ENCODE results near the gene SPOCK1. TPM values are rescaled to one million over a fixed set of nuclear protein-coding genes. Genes with fewer than 3 reads are reported as not detected.

Gene SPOCK1
- polyA plus RNA-seq, 3 donors = 5.4 to 39.4 (median 14.7) TPM

GRCh38 chr5:137497396-137498290, 1.5 kb downstream of the SPOCK1 start:
- no peak overlapping the region for H3K27ac ChIP-seq (ENCODE audit: low read depth, low read length)
- 62 to 70% (median 69%) methylated on average over 20 to 22 of the region's 22 CpGs for WGBS, 3 donors

DNA sequence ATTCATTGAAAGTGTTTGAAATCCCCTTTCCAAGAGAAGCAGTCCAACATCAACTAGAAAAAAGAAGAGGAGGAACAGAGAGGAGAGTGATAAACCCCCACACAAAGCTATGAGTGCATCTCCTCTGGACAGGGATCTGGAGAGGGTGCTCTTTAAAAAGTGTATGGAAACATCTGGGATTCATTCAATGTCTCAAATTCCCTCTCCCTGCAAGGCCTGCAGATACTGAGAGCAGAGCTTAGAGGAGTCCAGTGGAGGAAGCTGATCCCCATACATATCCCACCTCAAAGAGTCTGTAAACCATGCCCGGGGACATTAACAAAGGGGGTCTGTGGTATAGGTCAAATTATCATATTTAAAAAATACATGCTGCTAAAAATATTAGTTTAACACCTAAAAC, 2.2 kb downstream of the SPOCK1 start:
- 79 to 81% (median 80%) methylated on average over 1 of the region's 1 CpG for WGBS, 3 donors
- H3K27ac ChIP-seq (ENCODE audit: low read depth, low read length) = no peak overlapping the region

DNA sequence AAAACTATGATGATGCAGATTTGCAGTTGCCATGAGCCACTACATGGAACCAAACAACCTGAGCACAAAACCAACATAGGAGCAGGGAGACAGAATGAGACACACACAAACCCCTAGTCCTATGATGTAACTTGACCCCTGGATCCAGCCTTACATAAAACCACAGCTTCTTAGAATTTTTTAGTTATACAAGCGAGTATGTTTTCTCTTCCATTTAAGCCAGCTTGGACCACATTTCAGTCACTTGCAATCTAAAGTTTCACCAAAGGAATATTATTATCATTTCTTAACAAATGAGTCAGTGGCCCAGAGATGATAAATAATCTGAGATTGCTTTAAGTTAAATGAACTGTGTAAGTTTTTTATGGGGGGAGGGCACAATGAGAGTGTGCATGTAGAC, 6.8 kb downstream of the SPOCK1 start:
- no peak overlapping the region for H3K27ac ChIP-seq (ENCODE audit: low read depth, low read length)
- WGBS, 3 donors = 80 to 97% (median 88%) methylated on average over 1 of the region's 1 CpG

DNA sequence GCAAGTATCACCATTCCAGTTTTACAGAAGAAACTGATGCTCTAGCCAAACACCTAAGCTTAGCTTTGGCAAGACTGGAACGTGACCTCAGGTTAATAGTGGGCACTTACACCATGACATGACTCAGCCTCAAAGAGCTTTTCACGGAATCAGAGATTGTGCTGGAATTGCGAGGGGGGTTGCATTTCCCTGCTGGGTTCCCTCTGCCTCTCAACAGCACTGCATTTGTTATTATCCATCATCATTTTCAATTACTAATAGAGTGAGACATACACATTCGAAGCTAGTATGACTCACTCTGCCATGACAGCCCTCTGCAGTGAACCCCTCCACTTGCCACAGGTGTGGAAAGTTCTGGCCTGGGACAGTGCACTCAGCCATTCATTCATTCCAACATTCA, 8.0 kb downstream of the SPOCK1 start:
- no peak overlapping the region for H3K27ac ChIP-seq (ENCODE audit: low read depth, low read length)
- 74 to 83% (median 79%) methylated on average over 4 of the region's 4 CpGs for WGBS, 3 donors

- 68 to 80% (median 78%) methylated on average over 3 of the region's 3 CpGs for WGBS, 3 donors
- no peak overlapping the region for H3K27ac ChIP-seq (ENCODE audit: low read depth, low read length)
These were observed 8.5 kb downstream of the SPOCK1 start for GRCh38 chr5:137490591-137490990.

DNA sequence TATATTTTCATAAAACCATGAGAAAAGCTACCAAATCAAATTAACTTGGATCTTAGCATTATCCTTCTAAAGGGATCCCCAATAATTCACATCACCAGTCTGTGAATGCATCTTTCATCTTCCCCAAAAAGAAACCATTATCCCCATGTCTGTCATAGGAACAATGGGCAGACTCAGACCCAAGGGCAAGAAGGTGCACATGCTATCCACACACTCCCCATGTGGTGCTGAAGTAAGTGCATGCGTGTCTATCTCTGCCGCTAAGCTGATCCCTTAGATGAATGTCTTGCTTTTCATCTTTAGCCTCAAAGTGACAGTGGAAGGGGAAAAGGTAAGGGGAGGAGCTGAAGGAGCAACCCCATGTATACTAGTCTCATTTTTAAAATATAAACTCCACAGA, 10.2 kb downstream of the SPOCK1 start:
- WGBS, 3 donors = 91 to 98% (median 92%) methylated on average over 2 of the region's 2 CpGs

DNA sequence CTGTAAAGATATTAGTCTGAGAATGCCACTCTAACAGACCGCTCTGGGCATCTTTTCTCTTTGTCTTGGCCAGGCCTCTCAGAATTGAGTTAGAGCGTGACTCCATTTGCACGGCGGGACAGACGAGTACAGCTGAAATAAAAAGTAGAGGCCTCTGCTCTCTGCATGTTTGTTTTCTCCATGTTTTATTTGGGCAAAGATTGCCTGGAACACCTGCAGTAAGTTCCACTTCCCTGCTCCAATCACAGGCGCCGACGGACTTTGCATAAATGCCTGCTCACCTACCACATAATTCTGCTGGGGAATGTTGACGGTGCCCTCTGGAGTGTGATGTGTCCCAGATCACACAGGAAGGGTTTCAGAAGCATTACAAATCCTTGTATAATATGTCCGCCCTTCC, 10.6 kb downstream of the SPOCK1 start:
- H3K27ac ChIP-seq (ENCODE audit: low read depth, low read length) = no peak overlapping the region
- 90 to 94% (median 94%) methylated on average over 10 of the region's 10 CpGs for WGBS, 3 donors

More for the DNA sequence above, 10.2 kb downstream of the SPOCK1 start:
- H3K27ac ChIP-seq (ENCODE audit: low read depth, low read length) = no peak overlapping the region

DNA sequence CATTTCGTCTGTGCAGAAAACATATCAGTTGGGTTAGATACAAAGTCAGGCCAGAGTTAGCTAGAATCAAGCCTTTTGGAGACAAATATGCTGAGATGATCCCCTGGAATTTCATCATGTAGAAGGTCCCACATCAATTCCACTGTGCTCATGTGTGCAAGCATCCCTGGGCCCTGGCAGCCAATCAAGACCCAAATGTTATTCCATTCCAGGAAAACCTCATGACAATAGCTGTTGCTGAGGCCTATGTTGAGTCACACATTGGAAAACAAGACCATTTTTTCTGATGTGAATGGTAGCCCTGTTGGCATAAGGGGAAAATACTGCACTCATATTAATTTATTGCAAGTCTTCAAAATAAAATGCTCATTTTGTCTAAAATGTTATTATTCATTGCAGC, 11.5 kb downstream of the SPOCK1 start:
- 72 to 91% (median 79%) methylated on average over 1 of the region's 1 CpG for WGBS, 3 donors
- H3K27ac ChIP-seq (ENCODE audit: low read depth, low read length) = no peak overlapping the region

GRCh38 chr5:137486707-137487106, 12.4 kb downstream of the SPOCK1 start:
- WGBS, 3 donors = 59 to 79% (median 69%) methylated on average over 2 of the region's 2 CpGs
- no peak overlapping the region for H3K27ac ChIP-seq (ENCODE audit: low read depth, low read length)

GRCh38 chr5:137481596-137481995, 17.5 kb downstream of the SPOCK1 start:
- H3K27ac ChIP-seq (ENCODE audit: low read depth, low read length) = no peak overlapping the region
- WGBS, 3 donors = 62 to 68% (median 64%) methylated on average over 4 of the region's 4 CpGs

DNA sequence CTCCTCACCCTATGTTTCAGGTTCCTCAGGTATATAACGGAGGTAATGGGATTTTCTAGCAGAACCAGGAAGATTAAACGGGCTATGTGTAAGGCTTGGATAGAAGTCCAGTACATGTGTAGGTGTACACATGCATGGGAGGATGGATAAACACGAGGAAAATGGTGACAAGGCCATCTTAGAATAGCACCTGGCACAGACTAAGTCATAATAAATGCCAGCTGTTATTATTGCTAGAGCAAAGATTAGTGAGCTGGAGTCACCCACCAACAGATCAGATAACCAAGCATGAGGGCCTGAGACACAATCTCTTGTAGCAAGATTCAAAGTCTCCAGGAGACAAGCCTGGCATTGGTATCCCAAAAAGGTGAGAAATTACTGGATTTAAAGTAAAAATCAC, 21.1 kb downstream of the SPOCK1 start:
- no peak overlapping the region for H3K27ac ChIP-seq (ENCODE audit: low read depth, low read length)
- 44 to 61% (median 53%) methylated on average over 3 of the region's 3 CpGs for WGBS, 3 donors

- WGBS, 3 donors = 64 to 81% (median 77%) methylated on average over 4 of the region's 4 CpGs
- no peak overlapping the region for H3K27ac ChIP-seq (ENCODE audit: low read depth, low read length)
These were observed 28.3 kb downstream of the SPOCK1 start for GRCh38 chr5:137470921-137471220.

DNA sequence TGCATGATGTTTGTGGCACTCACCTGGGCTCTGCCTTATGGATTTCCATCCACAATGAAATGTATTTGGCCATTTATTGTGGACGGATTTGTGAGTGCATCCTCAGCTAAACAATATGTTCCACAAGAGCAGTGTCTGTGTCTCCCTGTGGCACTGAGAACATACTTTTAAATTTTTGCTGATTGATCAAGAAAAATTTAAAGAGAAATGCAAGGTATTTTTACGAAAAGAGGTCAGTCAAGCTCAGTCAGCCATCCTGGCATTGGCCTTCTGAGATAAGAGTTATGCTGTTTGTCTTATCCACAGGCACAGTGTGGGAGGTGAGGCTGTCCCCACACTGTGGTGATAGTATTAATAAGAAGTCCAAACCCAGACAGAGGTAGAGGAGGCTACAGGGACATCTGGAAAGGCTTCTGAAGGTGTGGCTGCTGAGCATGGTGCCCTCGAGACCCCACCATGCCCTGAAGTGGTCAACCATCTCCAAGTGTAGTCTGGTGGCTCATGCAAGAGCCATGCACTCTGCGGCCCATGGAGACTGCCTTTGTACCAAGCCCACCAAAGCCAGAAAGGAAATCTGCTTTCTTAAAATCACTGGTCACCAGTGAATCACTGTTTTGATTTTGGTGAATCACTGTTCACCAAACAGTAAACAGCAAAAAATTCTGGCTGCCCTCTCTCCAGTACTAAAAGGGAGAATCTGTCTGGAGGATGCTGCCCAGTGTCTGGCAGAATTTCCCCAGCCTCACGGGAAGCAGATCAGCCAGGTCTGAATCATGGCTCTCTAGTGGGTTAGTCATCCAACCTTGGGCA, 28.8 kb downstream of the SPOCK1 start:
- 69 to 73% (median 71%) methylated on average over 5 of the region's 5 CpGs for WGBS, 3 donors
- no peak overlapping the region for H3K27ac ChIP-seq (ENCODE audit: low read depth, low read length)

GRCh38 chr5:137466889-137467288, 32.2 kb downstream of the SPOCK1 start:
- WGBS, 3 donors = 51 to 61% (median 54%) methylated on average over 3 of the region's 3 CpGs
- H3K27ac ChIP-seq (ENCODE audit: low read depth, low read length) = no peak overlapping the region

DNA sequence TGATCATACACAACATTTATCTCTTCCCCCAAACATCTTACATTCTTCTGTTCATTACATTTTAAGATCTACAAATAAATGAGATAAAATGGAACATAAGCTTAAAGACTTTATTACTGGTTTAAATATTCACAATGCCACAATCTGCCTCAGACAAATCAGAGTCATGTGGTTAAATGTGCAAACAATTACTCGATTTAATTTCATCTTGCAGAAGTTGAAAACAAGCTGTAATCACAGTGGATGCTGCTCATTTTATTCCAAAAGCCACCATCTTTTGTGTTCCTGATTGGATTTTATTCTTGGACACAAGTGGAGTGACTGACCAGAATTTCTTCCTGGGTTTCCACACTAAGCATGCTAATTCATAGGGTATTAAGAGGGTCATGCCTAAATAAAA, 33.2 kb downstream of the SPOCK1 start:
- 45 to 78% (median 65%) methylated on average over 1 of the region's 1 CpG for WGBS, 3 donors
- H3K27ac ChIP-seq (ENCODE audit: low read depth, low read length) = no peak overlapping the region

DNA sequence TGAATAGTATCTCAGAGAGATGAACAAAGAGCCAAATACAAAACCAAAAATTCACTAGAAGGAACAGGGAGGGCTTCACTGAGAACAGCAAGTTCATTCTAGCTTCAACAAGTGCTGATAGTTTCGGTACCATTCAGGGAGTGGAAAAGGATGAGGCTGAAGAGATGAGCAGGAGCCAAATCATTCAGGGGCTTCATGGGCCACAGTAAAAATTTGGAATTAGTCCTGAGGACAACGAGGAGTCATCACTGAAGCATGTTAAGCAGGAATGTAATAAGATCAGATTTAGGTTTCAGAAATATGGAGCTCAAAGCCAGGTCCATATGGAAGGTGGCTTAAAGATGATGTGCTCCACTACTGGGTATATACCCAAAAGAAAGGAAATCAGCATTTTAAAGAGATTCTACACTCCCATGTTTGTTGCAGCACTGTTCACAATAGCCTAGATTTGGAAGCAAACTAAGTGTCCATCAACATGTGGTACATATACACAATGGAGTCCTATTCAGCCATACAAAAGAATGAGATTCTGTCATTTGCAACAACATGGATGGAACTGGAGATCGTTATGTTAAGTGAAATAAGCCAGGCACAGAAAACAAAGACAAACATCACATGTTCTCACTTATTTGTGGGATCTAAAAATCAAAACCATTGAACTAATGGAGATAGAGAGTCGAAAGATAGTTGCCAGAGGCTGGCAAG, 36.2 kb downstream of the SPOCK1 start:
- WGBS, 3 donors = 70 to 76% (median 73%) methylated on average over 4 of the region's 4 CpGs
- H3K27ac ChIP-seq (ENCODE audit: low read depth, low read length) = no peak overlapping the region

DNA sequence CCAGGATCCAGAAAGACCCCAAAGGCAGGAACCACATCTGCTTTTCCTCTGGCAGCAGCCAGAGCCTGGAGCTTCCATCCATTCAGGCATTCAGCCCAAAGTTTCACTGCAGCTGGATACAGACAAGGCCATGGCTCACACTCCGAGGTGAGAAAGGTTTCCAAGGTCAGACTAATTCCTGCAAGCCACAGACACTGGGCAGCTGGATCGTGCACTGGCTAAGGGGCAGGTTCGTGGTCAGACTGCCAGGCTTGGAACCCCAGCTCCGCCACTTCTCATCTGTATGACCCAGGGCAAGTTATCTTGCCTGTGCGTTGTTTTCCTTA, 36.9 kb downstream of the SPOCK1 start:
- H3K27ac ChIP-seq (ENCODE audit: low read depth, low read length) = no peak overlapping the region
- whole genome bisulfite sequencing, 3 donors = 51 to 63% (median 54%) methylated on average over 5 of the region's 5 CpGs

GRCh38 chr5:137461391-137462264, 37.5 kb downstream of the SPOCK1 start:
- no peak overlapping the region for H3K27ac ChIP-seq (ENCODE audit: low read depth, low read length)
- 57 to 58% (median 57%) methylated on average over 6 of the region's 6 CpGs for WGBS, 3 donors
